Activated naive CD8-positive, alpha-beta T cell (primary cell): ENCODE measurements around the gene AP1S3.

Source experiments
- H3K27ac Mint-ChIP-seq: one replicate; pipeline ENCODE4 v1.8.0; 2021; ENCODE audit warnings: mixed read lengths
- H3K27me3 Mint-ChIP-seq: one replicate; pipeline ENCODE4 v1.8.0; 2021; ENCODE audit warnings: mixed read lengths
- H3K36me3 Mint-ChIP-seq: one replicate; pipeline ENCODE4 v1.8.0; 2021; ENCODE audit warnings: mixed read lengths
- H3K4me1 Mint-ChIP-seq: one replicate; pipeline ENCODE4 v1.8.0; 2021; ENCODE audit warnings: low read depth, mixed read lengths
- H3K4me3 Mint-ChIP-seq: one replicate; pipeline ENCODE4 v1.8.0; 2021; ENCODE audit warnings: mild to moderate bottlenecking, mixed read lengths
- H3K9me3 Mint-ChIP-seq: one replicate; pipeline ENCODE4 v1.8.0; 2021; ENCODE audit warnings: low read depth, mixed read lengths

The AP1S3 gene

DNA sequence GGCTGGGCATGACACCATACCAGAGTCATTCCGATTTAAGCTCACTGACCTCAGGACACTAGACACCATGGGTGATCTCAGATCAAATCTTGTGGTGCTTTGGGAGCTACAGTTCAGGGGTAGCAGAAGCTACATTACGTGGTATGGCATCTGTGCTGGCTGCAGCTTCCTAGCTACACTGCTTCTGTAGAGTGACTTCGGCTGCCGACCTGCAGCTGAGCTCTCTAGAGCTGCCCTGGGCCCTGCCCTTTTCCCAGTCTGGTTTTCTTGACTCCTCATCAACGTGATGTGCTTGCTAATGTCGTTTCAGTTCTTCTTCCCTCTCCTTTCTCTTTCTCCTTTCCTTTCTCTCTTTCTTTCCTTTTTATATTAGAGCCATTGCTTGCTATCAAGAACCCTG is 100.2 kb downstream of the AP1S3 start:
- no peak overlapping the region for H3K27ac Mint-ChIP-seq
- H3K4me3 Mint-ChIP-seq = no peak overlapping the region
- no peaks in the 10 kb centered on the region for H3K9me3 Mint-ChIP-seq
- no peaks in the 10 kb centered on the region for H3K36me3 Mint-ChIP-seq
- peaks cover 6% of the 10 kb centered on the region for H3K27me3 Mint-ChIP-seq
- no peaks in the 10 kb centered on the region for H3K4me1 Mint-ChIP-seq

DNA sequence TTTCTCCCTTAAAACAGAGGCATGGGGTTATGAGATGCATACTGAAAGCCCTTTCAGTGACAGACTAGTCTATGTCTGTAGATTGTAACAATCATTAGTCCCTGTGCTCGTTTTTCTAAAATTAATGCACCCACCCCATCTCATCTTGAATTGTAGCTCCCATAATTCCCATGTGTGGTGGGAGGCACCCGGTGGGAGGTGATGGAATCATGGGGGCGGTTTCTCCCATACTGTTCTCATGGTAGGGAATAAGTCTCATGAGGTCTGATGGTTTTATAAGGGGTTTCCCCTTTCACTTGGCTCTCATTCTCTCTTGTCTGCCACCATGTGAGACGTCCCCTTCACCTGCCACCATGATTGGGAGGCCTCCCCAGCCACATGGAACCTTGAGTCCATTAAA is 100.9 kb downstream of the AP1S3 start:
- no peak overlapping the region for H3K4me3 Mint-ChIP-seq
- H3K27me3 Mint-ChIP-seq = peaks cover 6% of the 10 kb centered on the region
- H3K27ac Mint-ChIP-seq = no peak overlapping the region
- H3K9me3 Mint-ChIP-seq = no peaks in the 10 kb centered on the region
- H3K36me3 Mint-ChIP-seq = no peaks in the 10 kb centered on the region
- no peaks in the 10 kb centered on the region for H3K4me1 Mint-ChIP-seq

DNA sequence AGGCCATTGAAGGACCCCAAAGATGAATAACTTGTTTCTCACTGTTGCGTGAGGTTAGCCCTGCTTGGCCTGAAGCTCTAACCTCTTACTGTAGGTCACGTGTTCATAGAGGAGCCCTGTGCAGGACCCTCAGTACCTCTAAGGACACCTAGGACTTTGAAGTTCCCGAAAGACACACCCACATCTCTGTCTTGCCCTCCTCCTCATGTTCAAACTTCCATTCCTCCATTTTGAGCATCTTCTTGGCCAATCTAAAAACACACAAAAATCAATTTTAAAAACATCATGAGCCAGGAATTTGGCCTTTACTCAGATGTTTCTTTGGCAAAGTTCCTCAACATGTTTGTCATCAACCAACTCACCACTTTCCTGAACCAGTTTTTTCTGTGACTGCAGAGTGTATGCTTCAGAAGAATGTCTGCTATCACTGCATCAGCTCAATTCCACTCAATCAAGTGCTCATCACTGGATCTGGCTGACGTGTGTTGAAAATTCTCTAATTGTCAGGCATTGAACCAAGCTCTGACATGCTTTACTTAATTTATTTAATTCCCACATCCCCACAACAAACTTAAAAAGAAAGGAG is 101.6 kb downstream of the AP1S3 start:
- H3K4me3 Mint-ChIP-seq = no peak overlapping the region
- no peak overlapping the region for H3K27ac Mint-ChIP-seq
- H3K4me1 Mint-ChIP-seq = no peaks in the 10 kb centered on the region
- H3K9me3 Mint-ChIP-seq = no peaks in the 10 kb centered on the region
- H3K36me3 Mint-ChIP-seq = no peaks in the 10 kb centered on the region
- H3K27me3 Mint-ChIP-seq = peaks cover 6% of the 10 kb centered on the region

DNA sequence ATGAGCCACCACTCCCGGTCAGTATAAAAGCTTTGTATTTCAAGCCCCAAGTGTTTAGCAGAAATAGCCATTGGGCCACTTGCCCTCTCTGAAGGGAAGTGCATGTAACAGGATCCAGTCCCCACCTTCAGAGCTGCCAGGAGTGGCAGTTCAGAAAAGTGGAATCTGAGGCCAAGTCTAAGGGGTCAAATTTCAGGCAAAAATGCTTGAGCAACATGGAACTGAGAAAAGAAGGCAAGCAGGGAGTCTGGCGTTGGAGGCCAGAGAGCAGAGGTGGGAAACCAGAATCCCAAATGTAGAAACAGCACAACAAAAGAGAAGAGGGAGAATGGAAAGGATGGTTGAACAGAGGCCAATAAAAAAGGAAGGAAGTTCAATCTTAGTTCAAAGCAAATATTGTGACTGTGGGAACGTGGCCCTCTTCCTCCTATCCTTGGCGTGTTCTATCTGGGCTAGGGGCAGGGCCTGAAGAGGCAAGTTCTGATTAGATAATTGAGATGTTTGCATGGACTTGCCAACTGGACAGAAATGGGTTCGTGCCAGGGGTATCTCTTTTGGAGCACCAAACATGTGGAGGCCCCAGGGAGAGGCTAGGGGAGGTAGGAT is 102.2 kb downstream of the AP1S3 start:
- Mint-ChIP-seq H3K27ac (no peak overlapping the region), H3K36me3 (peaks cover 3% of the 10 kb centered on the region), H3K9me3 (no peaks in the 10 kb centered on the region), H3K4me1 (no peaks in the 10 kb centered on the region), H3K4me3 (no peak overlapping the region), H3K27me3 (peaks cover 6% of the 10 kb centered on the region)

DNA sequence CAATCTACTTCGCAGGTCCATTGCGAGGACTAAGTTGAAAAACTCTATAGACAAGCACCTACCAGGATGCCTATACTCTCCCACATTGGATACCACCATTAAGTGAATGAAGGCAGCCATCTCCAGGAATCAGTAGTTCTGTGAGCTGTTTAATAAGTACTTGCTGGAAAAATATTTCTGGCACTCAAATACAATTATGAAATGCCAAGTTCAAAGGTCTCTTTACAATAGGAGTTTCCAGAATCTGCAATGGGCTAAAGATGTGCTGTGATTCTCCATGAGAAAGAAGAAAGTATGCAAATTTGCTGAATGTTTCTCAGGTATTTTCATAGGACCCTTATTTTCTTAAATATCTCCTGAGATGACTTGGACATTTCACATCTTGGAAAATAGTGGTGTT is 103.0 kb downstream of the AP1S3 start:
- Mint-ChIP-seq H3K36me3 (peaks cover 3% of the 10 kb centered on the region), H3K27me3 (peaks cover 6% of the 10 kb centered on the region), H3K9me3 (no peaks in the 10 kb centered on the region), H3K4me1 (no peaks in the 10 kb centered on the region), H3K4me3 (no peak overlapping the region), H3K27ac (no peak overlapping the region)

DNA sequence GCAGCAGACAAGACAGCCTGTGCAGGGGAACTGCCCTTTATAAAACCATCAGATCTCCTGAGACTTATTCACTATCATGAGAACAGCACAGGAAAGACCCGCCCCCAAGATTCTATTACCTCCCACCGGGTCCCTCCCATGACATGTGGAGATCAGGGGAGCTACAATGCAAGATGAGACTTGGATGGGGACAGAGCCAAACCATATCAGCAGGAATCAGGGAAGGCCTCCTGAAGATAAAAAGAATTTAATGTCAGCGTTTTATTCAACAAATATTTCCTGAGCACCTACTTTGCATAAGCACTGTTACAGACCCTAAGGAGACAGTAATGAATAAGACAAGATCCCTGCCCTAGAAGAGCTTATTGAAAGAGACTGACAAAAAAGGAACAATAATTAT is 105.0 kb downstream of the AP1S3 start:
- peaks cover 9% of the 10 kb centered on the region for H3K27me3 Mint-ChIP-seq
- H3K36me3 Mint-ChIP-seq = peaks cover 3% of the 10 kb centered on the region
- no peaks in the 10 kb centered on the region for H3K4me1 Mint-ChIP-seq
- no peaks in the 10 kb centered on the region for H3K9me3 Mint-ChIP-seq
- no peak overlapping the region for H3K27ac Mint-ChIP-seq
- H3K4me3 Mint-ChIP-seq = no peak overlapping the region

DNA sequence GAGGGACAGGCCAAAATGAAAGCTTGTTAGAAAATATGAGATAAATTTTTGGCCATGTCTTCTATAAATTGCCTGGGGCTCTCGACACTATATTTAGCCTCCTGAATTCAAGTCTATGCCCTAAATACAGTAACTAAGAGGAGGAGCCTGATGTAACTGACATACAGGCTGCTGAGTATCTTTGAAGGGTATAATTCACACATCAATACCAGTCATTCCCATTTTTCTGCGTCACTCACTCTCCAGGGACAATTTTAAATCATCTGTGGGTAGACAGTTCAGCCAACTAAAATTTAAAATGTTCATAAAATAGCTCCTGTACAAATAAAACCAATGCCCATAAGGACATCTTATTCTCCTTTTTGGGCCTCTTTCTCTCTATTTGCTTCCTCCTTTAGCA is 105.9 kb downstream of the AP1S3 start:
- Mint-ChIP-seq H3K36me3 (peaks cover 3% of the 10 kb centered on the region), H3K27me3 (peaks cover 9% of the 10 kb centered on the region), H3K4me1 (no peaks in the 10 kb centered on the region), H3K9me3 (no peaks in the 10 kb centered on the region), H3K27ac (no peak overlapping the region), H3K4me3 (no peak overlapping the region)

DNA sequence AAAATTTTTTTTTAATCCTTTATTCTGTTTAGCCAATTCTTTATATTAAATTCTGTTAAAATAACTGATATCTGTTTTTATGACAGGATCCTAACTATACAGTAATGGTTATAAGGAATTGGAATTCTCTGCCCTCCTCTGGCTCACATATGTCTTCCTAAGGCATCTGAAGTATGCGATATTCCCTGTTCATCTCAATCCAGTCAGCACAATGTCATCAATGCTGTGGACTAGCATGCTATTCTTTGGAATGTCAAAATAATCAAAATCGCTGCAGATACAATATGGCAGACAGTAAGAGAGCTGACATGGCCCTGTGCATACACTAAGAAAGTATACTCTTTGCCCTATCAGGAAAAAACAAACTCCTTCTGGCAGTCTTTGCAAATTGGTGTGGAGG is 107.6 kb downstream of the AP1S3 start:
- Mint-ChIP-seq H3K4me3 (no peak overlapping the region), H3K9me3 (no peaks in the 10 kb centered on the region), H3K27ac (no peak overlapping the region), H3K4me1 (no peaks in the 10 kb centered on the region), H3K36me3 (peaks cover 3% of the 10 kb centered on the region), H3K27me3 (peaks cover 6% of the 10 kb centered on the region)

DNA sequence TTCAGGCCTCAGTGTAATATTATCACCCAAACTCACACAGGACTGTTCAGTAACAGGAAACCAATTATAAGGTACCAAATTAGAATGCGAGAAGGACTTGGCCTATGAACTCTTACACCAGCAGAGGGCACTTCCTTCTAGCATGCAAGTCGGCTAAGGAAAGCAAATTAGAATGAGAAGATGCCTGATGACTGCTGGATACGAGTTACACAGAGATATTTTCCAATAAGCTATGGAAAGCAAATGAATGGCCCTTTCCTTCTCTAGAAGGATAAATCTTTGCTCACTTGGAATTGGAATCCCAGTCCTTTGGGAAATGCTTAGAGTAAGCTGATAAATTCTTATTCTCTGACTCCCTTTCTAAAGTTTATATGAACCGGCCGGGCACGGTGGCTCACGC is 109.8 kb downstream of the AP1S3 start:
- H3K27me3 Mint-ChIP-seq = peaks cover 4% of the 10 kb centered on the region
- H3K4me3 Mint-ChIP-seq = no peak overlapping the region
- no peaks in the 10 kb centered on the region for H3K4me1 Mint-ChIP-seq
- H3K36me3 Mint-ChIP-seq = peaks cover 3% of the 10 kb centered on the region
- no peak overlapping the region for H3K27ac Mint-ChIP-seq
- H3K9me3 Mint-ChIP-seq = no peaks in the 10 kb centered on the region

DNA sequence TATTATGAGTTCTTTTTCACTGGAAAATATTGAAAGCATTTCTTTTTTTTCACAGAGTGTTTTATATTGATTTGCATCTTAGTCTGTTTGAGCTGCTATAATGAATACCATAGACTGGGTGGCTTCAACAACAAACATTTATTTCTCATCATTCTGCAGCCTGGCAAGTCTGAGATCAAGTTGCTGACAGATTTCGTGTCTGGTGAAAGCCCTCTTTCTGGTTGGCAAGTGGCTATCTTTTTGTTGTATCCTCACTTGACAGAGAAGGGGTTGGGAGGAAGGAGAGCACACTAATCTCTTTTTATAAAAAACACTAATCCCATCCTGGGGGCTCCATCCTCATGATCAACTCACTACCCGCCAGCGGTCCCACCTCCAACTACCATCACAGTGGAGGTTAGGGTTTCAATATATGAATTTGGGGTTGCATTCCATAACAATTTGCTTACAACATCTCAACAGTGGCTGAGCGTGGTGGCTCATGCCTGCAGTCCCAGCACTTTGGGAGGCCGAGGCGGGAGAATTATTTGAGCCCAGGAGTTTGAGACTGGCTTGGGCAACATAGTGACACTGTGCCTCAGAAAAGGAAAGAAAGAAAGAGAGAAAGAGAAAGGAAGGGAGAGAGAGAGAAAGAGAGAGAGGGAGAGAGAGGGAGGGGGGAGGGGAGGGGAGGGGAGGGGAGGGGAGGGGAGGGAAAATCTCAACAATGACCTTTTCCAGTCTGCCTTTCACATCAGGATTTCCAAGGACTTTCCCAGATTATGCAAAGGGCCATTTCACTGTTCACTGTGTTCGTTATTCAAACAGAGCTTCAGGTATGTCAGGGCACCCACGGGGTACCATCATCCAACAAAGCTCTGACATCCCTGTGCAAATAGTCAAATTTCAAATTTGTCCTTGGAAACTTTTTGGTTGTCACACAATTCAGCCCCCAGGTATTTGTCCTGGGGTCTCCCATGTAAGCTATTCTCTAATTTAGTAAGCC is 111.1 kb downstream of the AP1S3 start:
- H3K4me3 Mint-ChIP-seq = no peak overlapping the region
- peaks cover 7% of the 10 kb centered on the region for H3K27me3 Mint-ChIP-seq
- H3K36me3 Mint-ChIP-seq = peaks cover 3% of the 10 kb centered on the region
- no peaks in the 10 kb centered on the region for H3K9me3 Mint-ChIP-seq
- H3K27ac Mint-ChIP-seq = no peak overlapping the region
- H3K4me1 Mint-ChIP-seq = no peaks in the 10 kb centered on the region

DNA sequence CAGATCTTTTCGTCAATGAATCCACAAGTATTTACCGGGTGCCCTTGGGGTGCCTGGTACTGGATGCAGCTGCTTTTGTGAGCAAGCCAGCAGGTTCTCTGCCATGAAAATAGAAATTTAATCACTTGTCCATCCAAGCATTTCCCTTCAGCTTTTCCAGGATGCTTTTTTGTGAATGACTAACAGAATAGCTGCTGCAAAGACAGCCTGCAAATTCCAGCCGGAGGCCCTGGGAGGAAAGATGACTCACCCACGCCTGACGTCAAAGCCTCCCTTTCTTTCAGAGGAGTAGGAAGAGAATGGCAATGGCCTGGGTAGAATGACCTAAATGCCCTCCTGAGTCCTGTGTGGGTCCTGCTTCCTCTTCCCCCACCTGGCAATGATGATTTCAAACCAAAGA is 111.9 kb downstream of the AP1S3 start:
- no peak overlapping the region for H3K27ac Mint-ChIP-seq
- peaks cover 2% of the 10 kb centered on the region for H3K36me3 Mint-ChIP-seq
- no peaks in the 10 kb centered on the region for H3K4me1 Mint-ChIP-seq
- no peak overlapping the region for H3K4me3 Mint-ChIP-seq
- H3K27me3 Mint-ChIP-seq = peaks cover 7% of the 10 kb centered on the region
- no peaks in the 10 kb centered on the region for H3K9me3 Mint-ChIP-seq

DNA sequence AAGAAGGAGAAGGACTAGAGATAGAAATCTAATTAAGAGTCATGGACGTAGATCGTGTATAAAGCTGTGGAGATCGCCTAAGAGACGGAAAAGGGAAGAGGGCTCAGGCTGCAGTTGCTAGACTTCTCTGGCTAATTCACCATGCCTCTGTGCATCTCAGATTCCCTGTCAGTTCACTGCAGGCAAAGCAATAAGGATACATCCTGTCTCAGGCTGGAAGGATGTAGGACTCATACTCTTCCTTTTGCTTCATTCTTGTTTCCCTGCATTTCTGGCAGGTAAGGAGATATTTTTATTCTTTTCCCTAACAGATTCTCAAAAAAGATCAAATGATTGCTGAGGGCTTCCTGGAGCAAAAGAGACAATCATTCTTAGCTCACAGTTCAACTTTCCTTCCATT is 112.5 kb downstream of the AP1S3 start:
- Mint-ChIP-seq H3K36me3 (no peaks in the 10 kb centered on the region), H3K9me3 (no peaks in the 10 kb centered on the region), H3K4me1 (no peaks in the 10 kb centered on the region), H3K27ac (no peak overlapping the region), H3K4me3 (no peak overlapping the region), H3K27me3 (peaks cover 7% of the 10 kb centered on the region)

DNA sequence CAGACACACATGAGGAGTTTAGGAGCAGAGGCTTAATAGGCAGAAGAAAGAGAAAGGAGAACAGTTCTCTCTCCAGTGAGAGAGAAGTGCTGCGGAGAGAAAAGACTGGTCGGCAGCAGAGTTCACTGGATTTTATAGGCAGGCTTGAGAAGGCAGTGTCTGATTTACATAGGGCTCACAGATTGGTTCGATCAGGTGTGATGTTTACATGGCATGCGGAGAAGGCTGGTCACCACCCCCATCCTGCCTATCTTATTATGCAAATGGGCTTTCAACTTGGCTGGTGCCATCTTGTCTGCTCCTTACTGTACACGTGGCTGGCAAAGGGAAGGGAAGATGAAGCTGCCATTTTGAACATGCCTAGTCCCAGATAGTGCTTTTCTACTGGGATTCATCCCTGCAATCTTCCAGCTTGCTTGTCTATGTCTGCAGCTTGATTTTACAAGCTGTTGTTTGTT is 113.4 kb downstream of the AP1S3 start:
- Mint-ChIP-seq H3K36me3 (no peaks in the 10 kb centered on the region), H3K9me3 (no peaks in the 10 kb centered on the region), H3K4me3 (no peak overlapping the region), H3K27ac (no peak overlapping the region), H3K4me1 (no peaks in the 10 kb centered on the region), H3K27me3 (peaks cover 7% of the 10 kb centered on the region)

DNA sequence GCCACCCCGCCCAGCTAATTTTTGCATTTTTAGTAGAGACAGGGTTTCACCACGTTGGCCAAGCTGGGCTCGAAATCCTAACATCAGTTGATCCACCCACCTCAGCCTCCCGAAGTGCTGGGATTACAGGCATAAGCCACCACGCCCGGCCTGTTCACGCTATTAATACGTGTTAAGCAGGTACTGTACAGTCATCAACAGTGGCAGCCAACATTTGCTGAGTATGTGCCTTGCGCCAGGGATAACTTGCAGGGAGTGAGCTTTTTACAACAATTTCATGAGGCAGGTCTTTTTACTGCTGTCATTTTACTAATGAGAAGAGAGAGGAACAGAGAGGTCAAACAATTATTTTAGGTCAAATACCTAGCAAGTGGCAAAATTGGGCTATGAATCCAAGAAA is 115.2 kb downstream of the AP1S3 start:
- no peaks in the 10 kb centered on the region for H3K9me3 Mint-ChIP-seq
- H3K27me3 Mint-ChIP-seq = peaks cover 5% of the 10 kb centered on the region
- no peaks in the 10 kb centered on the region for H3K36me3 Mint-ChIP-seq
- no peaks in the 10 kb centered on the region for H3K4me1 Mint-ChIP-seq
- H3K4me3 Mint-ChIP-seq = no peak overlapping the region
- H3K27ac Mint-ChIP-seq = no peak overlapping the region

DNA sequence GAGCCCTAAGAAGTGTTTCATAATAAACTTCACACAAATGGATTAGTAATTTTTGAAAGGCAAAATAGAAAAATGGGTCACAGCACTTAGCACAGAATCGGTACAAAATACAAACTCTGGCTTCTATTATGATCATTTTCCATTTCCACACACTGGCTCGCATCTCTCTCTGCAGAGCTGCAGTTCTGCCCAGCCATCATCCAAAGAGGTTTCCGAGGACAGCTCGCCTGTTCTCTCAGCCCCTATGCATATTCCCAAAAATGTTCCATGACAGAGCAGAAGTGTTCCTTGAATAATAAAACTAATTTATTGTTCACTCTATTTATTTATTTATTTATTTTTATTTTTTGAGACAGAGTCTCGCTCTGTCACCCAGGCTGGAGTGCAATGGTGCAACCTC is 115.6 kb downstream of the AP1S3 start:
- no peaks in the 10 kb centered on the region for H3K4me1 Mint-ChIP-seq
- no peaks in the 10 kb centered on the region for H3K9me3 Mint-ChIP-seq
- H3K27me3 Mint-ChIP-seq = peaks cover 5% of the 10 kb centered on the region
- H3K27ac Mint-ChIP-seq = no peak overlapping the region
- H3K4me3 Mint-ChIP-seq = no peak overlapping the region
- H3K36me3 Mint-ChIP-seq = no peaks in the 10 kb centered on the region
